Left kidney (tissue), 2 donors: ENCODE measurements around the gene MS4A4E. TPM values are rescaled to one million over a fixed set of nuclear protein-coding genes. Genes with fewer than 3 reads are reported as not detected.
"Not testable (repeated sequence)": the region's sequence is repeated elsewhere in the genome, so short reads cannot be mapped to it uniquely, and the experiment has no call there.

ENCODE experiments used
- DNase-seq: peaks from one replicate; pipeline ENCODE4 v3.0.0-alpha.2; 2013
- polyA plus RNA-seq: library from polyadenylated mRNA; unstranded; fragments of 120-200 nt; gene quantifications from one replicate; pipeline ENCODE4 v1.2.1, GENCODE V29; 2013; ENCODE audit not compliant: insufficient read length

MS4A4E gene
- polyA plus RNA-seq, 1 donor, result 0.76 TPM

GRCh38 chr11:60172011-60172410 is 70.9 kb downstream of the MS4A4E start:
- no peak for DNase-seq

GRCh38 chr11:60170566-60170965 is 72.4 kb downstream of the MS4A4E start:
- DNase-seq, result no peak

GRCh38 chr11:60169264-60169915 is 73.5 kb downstream of the MS4A4E start:
- DNase-seq, result no peak

GRCh38 chr11:60168306-60168705 is 74.6 kb downstream of the MS4A4E start:
- no peak for DNase-seq

GRCh38 chr11:60165951-60166350 is 77.0 kb downstream of the MS4A4E start:
- DNase-seq, result no peak

- DNase-seq, result no peak
Observed at GRCh38 chr11:60165538-60165937, 77.4 kb downstream of the MS4A4E start.

- no peak for DNase-seq
Observed at GRCh38 chr11:60164550-60165075, 78.3 kb downstream of the MS4A4E start.

- no peak for DNase-seq
Observed at GRCh38 chr11:60161766-60162165, 81.2 kb downstream of the MS4A4E start.

GRCh38 chr11:60161107-60161506 is 81.8 kb downstream of the MS4A4E start:
- no peak for DNase-seq

GRCh38 chr11:60159868-60160267 is 83.1 kb downstream of the MS4A4E start:
- DNase-seq, result no peak

GRCh38 chr11:60159284-60159683 is 83.7 kb downstream of the MS4A4E start:
- no peak for DNase-seq

GRCh38 chr11:60158636-60159035 is 84.3 kb downstream of the MS4A4E start:
- DNase-seq, result no peak

- no peak for DNase-seq
Observed at GRCh38 chr11:60155931-60156330, 87.0 kb downstream of the MS4A4E start.

- not testable (repeated sequence) for DNase-seq
Observed at GRCh38 chr11:60152727-60153126, 90.2 kb downstream of the MS4A4E start.

GRCh38 chr11:60150279-60150678 is 92.7 kb downstream of the MS4A4E start:
- DNase-seq, result no peak

Other genes starting within 250 kb of the MS4A4E start
- not detected for gene OOSP4B, start 226.0 kb downstream of the MS4A4E start, polyA plus RNA-seq
- gene OOSP2, start 202.7 kb downstream of the MS4A4E start, polyA plus RNA-seq, result not detected
- gene MS4A3, start 186.5 kb downstream of the MS4A4E start, polyA plus RNA-seq, result 0.52 TPM
- gene MS4A2, start 154.5 kb downstream of the MS4A4E start, polyA plus RNA-seq, result 0.07 TPM
- gene MS4A6A, start 60.1 kb downstream of the MS4A4E start, polyA plus RNA-seq, result 14.2 TPM
- 3.3 TPM for gene MS4A4A, start 37.5 kb upstream of the MS4A4E start, polyA plus RNA-seq
- not detected for gene MS4A6E, start 84.1 kb upstream of the MS4A4E start, polyA plus RNA-seq
- 5.7 TPM for gene MS4A7, start 135.4 kb upstream of the MS4A4E start, polyA plus RNA-seq
- gene MS4A14, start 153.3 kb upstream of the MS4A4E start, polyA plus RNA-seq, result 0.62 TPM
- not detected for gene MS4A5, start 186.4 kb upstream of the MS4A4E start, polyA plus RNA-seq
- gene MS4A1, start 212.7 kb upstream of the MS4A4E start, polyA plus RNA-seq, result 0.12 TPM
- not detected for gene MS4A12, start 249.6 kb upstream of the MS4A4E start, polyA plus RNA-seq